Suppressor macrophage treated with lipopolysaccharide for 4 hours (primary cell): ENCODE results near the gene CCT8L2.
"Not testable (repeated sequence)": the region's sequence is repeated elsewhere in the genome, so short reads cannot be mapped to it uniquely, and the experiment has no call there.

ENCODE experiments used
- DNase-seq: peaks from one replicate; pipeline ENCODE4 v3.0.0-alpha.2; 2020

Gene CCT8L2

GRCh38 chr22:16595251-16595650 lies 2.6 kb upstream of the CCT8L2 start:
- DNase-seq: not testable (repeated sequence)

- DNase-seq: no peak
Measured at GRCh38 chr22:16594026-16594425, 1.4 kb upstream of the CCT8L2 start.

- DNase-seq: not testable (repeated sequence)
Measured at GRCh38 chr22:16592231-16592630, 379 bp downstream of the CCT8L2 start.

- not testable (repeated sequence) for DNase-seq
Measured at GRCh38 chr22:16591136-16591535, 1.5 kb downstream of the CCT8L2 start.

- no peak for DNase-seq
Measured at GRCh38 chr22:16586991-16587390, 5.6 kb downstream of the CCT8L2 start.

- DNase-seq: no peak
Measured at GRCh38 chr22:16586170-16586569, 6.4 kb downstream of the CCT8L2 start.

- DNase-seq: not testable (repeated sequence)
Measured at GRCh38 chr22:16580872-16581271, 11.7 kb downstream of the CCT8L2 start.

GRCh38 chr22:16569240-16569834 lies 23.3 kb downstream of the CCT8L2 start:
- not testable (repeated sequence) for DNase-seq

- DNase-seq: no peak
Measured at GRCh38 chr22:16568425-16568758, 24.2 kb downstream of the CCT8L2 start.

GRCh38 chr22:16567617-16568424 lies 24.8 kb downstream of the CCT8L2 start:
- DNase-seq: not testable (repeated sequence)

- not testable (repeated sequence) for DNase-seq
Measured at GRCh38 chr22:16566421-16567151, 26.0 kb downstream of the CCT8L2 start.

- not testable (repeated sequence) for DNase-seq
Measured at GRCh38 chr22:16565585-16566420, 26.8 kb downstream of the CCT8L2 start.

GRCh38 chr22:16564837-16565584 lies 27.6 kb downstream of the CCT8L2 start:
- not testable (repeated sequence) for DNase-seq

GRCh38 chr22:16563555-16564520 lies 28.8 kb downstream of the CCT8L2 start:
- DNase-seq: no peak

- DNase-seq: no peak
Measured at GRCh38 chr22:16562711-16563554, 29.7 kb downstream of the CCT8L2 start.

GRCh38 chr22:16561093-16561658 lies 31.4 kb downstream of the CCT8L2 start:
- DNase-seq: not testable (repeated sequence)

GRCh38 chr22:16560651-16561050 lies 32.0 kb downstream of the CCT8L2 start:
- not testable (repeated sequence) for DNase-seq

- not testable (repeated sequence) for DNase-seq
Measured at GRCh38 chr22:16559996-16560395, 32.6 kb downstream of the CCT8L2 start.
